Astrocyte (in vitro differentiated cells and primary cell): ENCODE measurements around the gene CER1. TPM values are rescaled to one million over a fixed set of nuclear protein-coding genes. Genes with fewer than 3 reads are reported as not detected.
A peak's percentile ranks its signal among the peaks of the same experiment; 100 is the strongest.

Experiments
- DNase-seq: peaks from one replicate; pipeline ENCODE4 v3.0.0-alpha.2; 2010; ENCODE audit warnings: low read depth
- FAIRE-seq: peaks from 2 replicates; lab custom pipeline; 2011; peaks lifted over from hg19 to GRCh38; lab: Jason Lieb, UNC
- H2AFZ ChIP-seq: 2 replicates; pipeline ENCODE4 v1.6.0; 2012; ENCODE audit warnings: low read depth, low read length, inconsistent platforms
- H3K27ac ChIP-seq: 2 replicates; pipeline ENCODE4 v1.5.1; 2011; ENCODE audit warnings: low read depth, low read length, inconsistent platforms
- H3K27me3 ChIP-seq: 2 replicates; pipeline ENCODE4 v1.6.0; 2011; ENCODE audit warnings: low read length, inconsistent platforms; ENCODE audit not compliant: insufficient read depth
- H3K36me3 ChIP-seq: 2 replicates; pipeline ENCODE4 v1.5.1; 2011; ENCODE audit warnings: low read length, inconsistent platforms; ENCODE audit not compliant: insufficient read depth
- H3K4me1 ChIP-seq: 2 replicates; pipeline ENCODE4 v1.5.1; 2011; ENCODE audit warnings: low read length, inconsistent platforms; ENCODE audit not compliant: insufficient read depth
- H3K4me2 ChIP-seq: 2 replicates; pipeline ENCODE4 v1.6.0; 2012; ENCODE audit warnings: low read length, inconsistent platforms
- H3K4me3 ChIP-seq: 2 replicates; pipeline ENCODE4 v1.5.1; 2011; ENCODE audit warnings: low read depth, mild to moderate bottlenecking, low read length, inconsistent platforms; ENCODE audit not compliant: insufficient read depth
- H3K79me2 ChIP-seq: 2 replicates; pipeline ENCODE4 v1.6.0; 2012; ENCODE audit warnings: mild to moderate bottlenecking, low read length, inconsistent platforms; ENCODE audit not compliant: insufficient read depth
- H3K9ac ChIP-seq: 2 replicates; pipeline ENCODE4 v1.6.0; 2012; ENCODE audit warnings: mild to moderate bottlenecking, low read length, inconsistent platforms
- H3K9me3 ChIP-seq: 2 replicates; pipeline ENCODE4 v1.5.1; 2012; ENCODE audit warnings: low read depth, mild to moderate bottlenecking, low read length, inconsistent platforms; ENCODE audit not compliant: insufficient read depth
- H4K20me1 ChIP-seq: 2 replicates; pipeline ENCODE4 v1.6.0; 2012; ENCODE audit warnings: low read length, inconsistent platforms; ENCODE audit not compliant: insufficient read depth
- H3K27ac Mint-ChIP-seq: one replicate; pipeline ENCODE4 v1.8.0; 2021; ENCODE audit warnings: mild to moderate bottlenecking, mixed read lengths; ENCODE audit not compliant: unreplicated experiment
- H3K27me3 Mint-ChIP-seq: one replicate; pipeline ENCODE4 v1.8.0; 2021; ENCODE audit warnings: low read depth, mixed read lengths; ENCODE audit not compliant: unreplicated experiment
- H3K36me3 Mint-ChIP-seq: one replicate; pipeline ENCODE4 v1.8.0; 2021; ENCODE audit warnings: low read depth, mixed read lengths; ENCODE audit not compliant: unreplicated experiment
- H3K4me1 Mint-ChIP-seq: one replicate; pipeline ENCODE4 v1.8.0; 2021; ENCODE audit warnings: low read depth, mixed read lengths; ENCODE audit not compliant: unreplicated experiment
- H3K4me3 Mint-ChIP-seq: one replicate; pipeline ENCODE4 v1.8.0; 2021; ENCODE audit warnings: mild to moderate bottlenecking, moderate library complexity, mixed read lengths; ENCODE audit not compliant: unreplicated experiment
- H3K9me3 Mint-ChIP-seq: one replicate; pipeline ENCODE4 v1.8.0; 2021; ENCODE audit warnings: mild to moderate bottlenecking, mixed read lengths; ENCODE audit not compliant: unreplicated experiment
- CTCF ChIP-seq: IDR thresholded peaks from 2 replicates; pipeline ENCODE4 v1.5.1; 2011; ENCODE audit warnings: low read depth, mild to moderate bottlenecking, inconsistent platforms, low read length, moderate library complexity; ENCODE audit not compliant: insufficient read depth
- EZH2 ChIP-seq: IDR thresholded peaks from 2 replicates; pipeline ENCODE4 v1.6.1; 2012; ENCODE audit warnings: mild to moderate bottlenecking, low read length, inconsistent platforms; ENCODE audit not compliant: insufficient read depth
- total RNA-seq: library from RNA; stranded (reverse); gene quantifications from 2 replicates; pipeline ENCODE4 v1.2.1, GENCODE V29; 2021

CER1 gene
- total RNA-seq, 1 donor from 2014 or later = 2.8 TPM

- no peak for TF ChIP-seq EZH2
- no peak for TF ChIP-seq CTCF
- Mint-ChIP-seq H3K36me3 (no peaks in the 10 kb centered on the region), H3K4me3 (no peak overlapping the region), H3K4me1 (no peaks in the 10 kb centered on the region), H3K27ac (no peak overlapping the region), H3K27me3 (no peaks in the 10 kb centered on the region), H3K9me3 (peaks cover 2% of the 10 kb centered on the region)
- H3K27me3 ChIP-seq = peaks cover 8% of the 10 kb centered on the region
- no peak overlapping the region for H3K4me3 ChIP-seq
- H3K36me3 ChIP-seq = no peaks in the 10 kb centered on the region
- no peak overlapping the region for H3K4me2 ChIP-seq
- FAIRE-seq (no peak), DNase-seq (no peak)
- no peaks in the 10 kb centered on the region for H4K20me1 ChIP-seq
- H3K9ac ChIP-seq = no peak overlapping the region
- no peaks in the 10 kb centered on the region for H3K79me2 ChIP-seq
- H3K9me3 ChIP-seq = no peaks in the 10 kb centered on the region
- no peak overlapping the region for H3K27ac ChIP-seq
- H3K4me1 ChIP-seq = no peaks in the 10 kb centered on the region
- H2AFZ ChIP-seq = no peak overlapping the region
These were observed 20.3 kb downstream of the CER1 start for GRCh38 chr9:14702200-14702720.

GRCh38 chr9:14693251-14693861 lies 29.2 kb downstream of the CER1 start, which contains the start of gene ZDHHC21:
Gene ZDHHC21 (minus strand): TSS chr9:14693432. CDS start chr9:14674340, 19,092 bp downstream.
- peak within 1 kb of the TSS; percentile 98 for H2AFZ ChIP-seq
- Mint-ChIP-seq H3K36me3 (peaks cover 3% of the 10 kb centered on the region), H3K9me3 (no peaks in the 10 kb centered on the region), H3K27me3 (peaks cover 3% of the 10 kb centered on the region), H3K4me3 (peak within 1 kb of the TSS; percentile 97), H3K4me1 (peaks cover 4% of the 10 kb centered on the region), H3K27ac (peak within 1 kb of the TSS; percentile 60)
- peak within 1 kb of the TSS; percentile 69 for H3K4me3 ChIP-seq
- H3K4me1 ChIP-seq = peaks cover 9% of the 10 kb centered on the region
- H4K20me1 ChIP-seq = peaks cover 4% of the 10 kb centered on the region
- FAIRE-seq (peak; percentile 17), DNase-seq (peak; percentile 31)
- peaks cover 8% of the 10 kb centered on the region for H3K27me3 ChIP-seq
- H3K9ac ChIP-seq = peak within 1 kb of the TSS; percentile 74
- H3K4me2 ChIP-seq = peak within 1 kb of the TSS; percentile 93
- peaks cover 17% of the 10 kb centered on the region for H3K79me2 ChIP-seq
- no peaks in the 10 kb centered on the region for H3K36me3 ChIP-seq
- no peaks in the 10 kb centered on the region for H3K9me3 ChIP-seq
- no peak for TF ChIP-seq CTCF
- no peak for TF ChIP-seq EZH2
- H3K27ac ChIP-seq = no peak within 1 kb of the TSS
